ENCODE results near the gene DND1.
A peak's percentile ranks its signal among the peaks of the same experiment; 100 is the strongest.

DND1 gene

GRCh38 chr5:140696891-140697492 lies 23.6 kb upstream of the DND1 start:
- H3K4me3 ChIP-seq (ENCODE audit: severe bottlenecking), result no peak overlapping the region
- H3K36me3 ChIP-seq (ENCODE audit: low read depth), result peaks cover 81% of the 10 kb centered on the region
- peaks cover 6% of the 10 kb centered on the region for H3K4me1 ChIP-seq (ENCODE audit: insufficient read depth, poor library complexity, severe bottlenecking)
- no peaks in the 10 kb centered on the region for H3K9me3 ChIP-seq (ENCODE audit: severe bottlenecking)
- TF ChIP-seq CTCF (IDR thresholded peaks at IDR 0.05; ENCODE audit: poor library complexity, severe bottlenecking), result no peak
- no peak for DNase-seq (ENCODE audit: low spot score)
- no peak overlapping the region for H3K27ac ChIP-seq (ENCODE audit: poor library complexity, severe bottlenecking)
- H3K27me3 ChIP-seq (ENCODE audit: insufficient read depth, poor library complexity, severe bottlenecking), result no peaks in the 10 kb centered on the region
- no peak for ATAC-seq (ENCODE audit: low read depth)

- Histone ChIP-seq H3K36me3 (ENCODE audit: low read depth) (peaks cover 72% of the 10 kb centered on the region), H3K27ac (ENCODE audit: poor library complexity, severe bottlenecking) (no peak overlapping the region), H3K4me3 (ENCODE audit: severe bottlenecking) (no peak overlapping the region), H3K27me3 (ENCODE audit: insufficient read depth, poor library complexity, severe bottlenecking) (no peaks in the 10 kb centered on the region), H3K9me3 (ENCODE audit: severe bottlenecking) (no peaks in the 10 kb centered on the region), H3K4me1 (ENCODE audit: insufficient read depth, poor library complexity, severe bottlenecking) (peaks cover 9% of the 10 kb centered on the region)
- no peak for ATAC-seq (ENCODE audit: low read depth)
- DNase-seq (ENCODE audit: low spot score), result no peak
- TF ChIP-seq CTCF (IDR thresholded peaks at IDR 0.05; ENCODE audit: poor library complexity, severe bottlenecking), result no peak
Observed at GRCh38 chr5:140694276-140694675, 20.9 kb upstream of the DND1 start.

- peaks cover 72% of the 10 kb centered on the region for H3K36me3 ChIP-seq (ENCODE audit: low read depth)
- peak; percentile 96 for ATAC-seq (ENCODE audit: low read depth)
Observed at GRCh38 chr5:140690941-140691924, 17.9 kb upstream of the DND1 start, which contains the start of the genes HARS1 and HARS2. TSS of gene HARS1 (minus strand) at chr5:140691370. CDS start at chr5:140691304, 66 bp downstream. TSS of gene HARS2 (plus strand) at chr5:140691455. CDS start at chr5:140691649, 194 bp downstream.

GRCh38 chr5:140690376-140690932 lies 17.1 kb upstream of the DND1 start:
- H3K9me3 ChIP-seq (ENCODE audit: severe bottlenecking), result no peaks in the 10 kb centered on the region
- peaks cover 70% of the 10 kb centered on the region for H3K36me3 ChIP-seq (ENCODE audit: low read depth)
- DNase-seq (ENCODE audit: low spot score) (no peak), ATAC-seq (ENCODE audit: low read depth) (peak; percentile 2; the same call in 2 of the 3 replicates)
- no peak for TF ChIP-seq CTCF (IDR thresholded peaks at IDR 0.05; ENCODE audit: poor library complexity, severe bottlenecking)
- H3K27me3 ChIP-seq (ENCODE audit: insufficient read depth, poor library complexity, severe bottlenecking), result no peaks in the 10 kb centered on the region
- H3K4me1 ChIP-seq (ENCODE audit: insufficient read depth, poor library complexity, severe bottlenecking), result peaks cover 9% of the 10 kb centered on the region
- H3K27ac ChIP-seq (ENCODE audit: poor library complexity, severe bottlenecking), result peak overlapping the region; percentile 73
- H3K4me3 ChIP-seq (ENCODE audit: severe bottlenecking), result peak overlapping the region; percentile 69

More at GRCh38 chr5:140690941-140691924, 17.9 kb upstream of the DND1 start, which contains the start of the genes HARS1 and HARS2:
- peaks cover 9% of the 10 kb centered on the region for H3K4me1 ChIP-seq (ENCODE audit: insufficient read depth, poor library complexity, severe bottlenecking)
- no peaks in the 10 kb centered on the region for H3K9me3 ChIP-seq (ENCODE audit: severe bottlenecking)
- peak within 1 kb of the TSS; percentile 73 for H3K27ac ChIP-seq (ENCODE audit: poor library complexity, severe bottlenecking)
- H3K4me3 ChIP-seq (ENCODE audit: severe bottlenecking), result peak within 1 kb of the TSS; percentile 69
- no peaks in the 10 kb centered on the region for H3K27me3 ChIP-seq (ENCODE audit: insufficient read depth, poor library complexity, severe bottlenecking)
- TF ChIP-seq CTCF (IDR thresholded peaks at IDR 0.05; ENCODE audit: poor library complexity, severe bottlenecking), result no peak
- peak; percentile 97 for DNase-seq (ENCODE audit: low spot score)
